Fibroblast of the conjunctiva (primary cell): ENCODE measurements around the gene STRBP.
A peak's percentile ranks its signal among the peaks of the same experiment; 100 is the strongest.
"Not testable (repeated sequence)": the region's sequence is repeated elsewhere in the genome, so short reads cannot be mapped to it uniquely, and the experiment has no call there.

Source experiments
- DNase-seq: peaks from one replicate; pipeline ENCODE4 v3.0.0-alpha.2; 2010; ENCODE audit warnings: low read depth

The STRBP gene

DNA sequence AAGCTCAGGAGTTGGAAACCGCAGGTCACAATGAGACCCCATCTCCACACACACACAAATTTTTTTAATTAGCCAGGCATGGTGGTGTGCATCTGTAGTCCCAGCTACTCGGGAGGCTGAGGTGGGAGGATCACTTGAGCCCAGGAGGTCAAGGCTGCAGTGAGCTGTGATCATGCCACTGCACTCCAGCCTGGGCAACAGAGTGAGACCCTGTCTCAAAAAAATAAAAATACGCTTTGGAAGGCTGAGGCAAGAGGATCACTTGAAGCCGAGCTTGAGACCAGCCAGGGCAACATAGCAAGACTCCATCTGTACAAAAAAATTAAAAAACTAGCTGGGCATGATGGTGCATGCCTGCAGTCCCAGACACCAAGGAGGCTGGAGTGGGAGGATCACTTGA, 19.2 kb downstream of the STRBP start:
- DNase-seq: not testable (repeated sequence)

DNA sequence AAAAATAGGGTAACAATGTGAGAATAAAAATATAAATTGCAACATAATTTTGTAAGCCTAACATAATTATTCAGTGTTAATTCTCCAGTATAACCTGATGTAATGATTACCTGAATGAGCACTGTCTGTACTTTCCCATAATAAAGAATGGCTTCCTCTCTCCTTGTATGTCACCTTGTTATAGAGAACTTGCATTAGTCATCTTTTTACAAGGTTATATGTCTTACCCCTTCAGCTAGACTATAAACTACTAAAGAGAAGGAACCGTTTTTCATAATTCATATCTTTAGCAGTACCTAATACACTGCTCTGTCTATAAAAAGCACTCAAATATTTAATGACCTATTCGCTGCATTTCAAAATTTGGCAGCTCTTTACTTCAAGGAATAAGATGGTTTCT, 19.8 kb downstream of the STRBP start:
- DNase-seq: no peak

DNA sequence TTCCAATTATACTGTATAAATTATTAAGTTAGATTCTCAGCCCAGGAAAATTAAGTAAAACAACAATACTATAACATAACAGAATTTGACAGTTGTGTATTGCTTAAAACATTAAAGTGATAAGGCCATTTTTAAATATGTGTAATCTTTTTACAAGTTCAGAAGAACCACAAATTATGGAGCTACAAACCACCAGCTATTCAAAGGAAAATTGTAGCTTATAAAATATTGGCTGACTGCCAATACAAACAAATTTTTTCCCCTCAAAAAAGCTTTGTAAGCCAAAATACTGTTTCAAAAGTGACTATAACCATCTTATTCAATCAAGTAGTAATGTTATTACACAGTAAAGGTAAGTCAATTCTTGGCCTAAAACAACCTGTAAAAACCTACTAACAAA, 21.9 kb downstream of the STRBP start:
- no peak for DNase-seq

DNA sequence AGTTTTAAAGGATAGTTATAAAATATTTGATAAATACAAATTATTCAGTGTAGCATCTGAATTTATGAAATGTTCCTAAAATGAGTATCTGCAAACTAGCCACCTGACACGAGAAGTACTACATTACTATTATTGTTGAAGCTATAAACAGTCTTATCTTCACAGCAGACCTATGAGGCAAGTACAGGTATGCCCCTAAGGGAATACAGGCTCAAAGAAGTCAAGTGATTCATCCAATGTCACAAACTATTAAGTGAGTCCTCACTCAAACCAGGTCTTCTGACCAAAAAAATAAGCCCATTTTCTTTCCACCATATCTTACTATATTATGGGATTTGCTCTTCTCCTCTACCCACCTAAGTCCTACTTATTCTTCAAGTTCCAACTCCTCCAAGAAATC, 28.7 kb downstream of the STRBP start:
- no peak for DNase-seq

DNA sequence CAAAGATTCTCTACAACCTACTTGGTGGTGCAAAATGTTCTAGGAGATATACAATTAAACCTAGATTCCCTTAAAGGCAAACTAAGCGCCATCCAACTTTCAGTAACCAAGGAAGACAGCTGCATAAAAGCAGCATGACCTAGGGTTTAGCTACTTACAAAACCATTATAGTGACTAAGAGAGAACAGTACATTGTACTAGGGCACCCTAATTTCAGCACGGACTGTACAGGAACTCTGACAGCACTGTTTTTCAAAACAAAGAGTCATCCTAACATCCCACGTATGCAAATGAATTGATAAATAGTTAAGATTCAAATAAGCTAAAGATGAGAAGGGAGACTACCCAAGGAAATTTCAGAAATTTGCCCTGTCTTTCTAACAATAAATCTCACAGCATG, 30.0 kb downstream of the STRBP start:
- DNase-seq: no peak

DNA sequence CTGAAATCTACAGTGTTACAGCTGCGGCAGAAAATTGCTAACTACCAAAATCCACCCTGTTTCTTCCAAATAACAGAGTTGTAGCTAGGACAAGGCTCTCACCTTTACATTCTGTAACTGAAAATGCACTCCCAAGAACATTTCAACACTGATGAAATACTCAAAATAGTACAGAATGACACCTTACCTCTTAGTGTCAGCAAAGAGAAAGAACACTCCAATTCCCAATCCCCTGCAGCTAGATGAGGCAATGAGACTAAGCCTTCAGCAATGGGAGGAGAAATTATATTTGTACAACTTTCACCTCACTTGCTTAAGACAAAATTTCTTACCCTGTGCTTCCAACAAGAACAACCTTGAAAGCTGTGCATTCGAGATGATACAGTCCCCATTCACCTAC, 31.2 kb downstream of the STRBP start:
- DNase-seq: no peak

DNA sequence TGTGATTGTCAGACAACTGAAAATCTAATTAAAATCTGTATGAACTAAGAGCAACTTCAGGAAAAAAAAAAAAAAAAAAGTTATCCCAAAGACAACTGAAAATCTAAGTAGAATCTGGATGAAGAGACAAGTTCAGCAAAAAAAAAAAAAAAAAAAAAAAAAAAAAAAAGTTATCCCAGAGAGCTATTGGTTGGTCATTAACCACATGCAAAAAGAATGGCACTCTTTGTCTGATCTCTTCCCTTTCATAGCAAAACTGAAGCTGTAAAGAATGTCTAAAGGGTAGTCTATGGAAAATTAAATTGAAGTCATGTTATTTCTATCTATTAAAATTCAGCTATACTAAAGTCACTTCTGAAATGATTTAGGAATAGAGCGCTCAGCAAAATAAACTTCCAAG, 32.9 kb downstream of the STRBP start:
- no peak for DNase-seq

DNA sequence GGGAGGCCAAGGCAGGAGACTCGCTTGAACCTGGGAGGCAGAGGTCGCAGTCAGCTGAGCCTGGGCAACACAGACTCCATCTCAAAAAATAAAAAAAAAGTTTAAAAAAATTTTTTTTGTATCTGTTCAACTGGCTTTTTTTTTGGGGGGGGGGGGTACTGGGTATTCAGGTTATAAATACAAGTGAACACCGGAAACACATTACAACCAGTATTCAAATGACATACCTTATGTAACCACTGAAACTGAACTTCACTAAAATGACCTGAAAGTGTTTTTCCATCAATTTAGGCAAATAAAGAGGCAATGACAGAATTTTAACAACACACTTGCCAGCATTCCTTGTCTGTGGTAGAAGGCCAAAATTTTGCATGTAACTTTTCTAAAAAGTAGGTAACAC, 33.5 kb downstream of the STRBP start:
- DNase-seq: no peak

DNA sequence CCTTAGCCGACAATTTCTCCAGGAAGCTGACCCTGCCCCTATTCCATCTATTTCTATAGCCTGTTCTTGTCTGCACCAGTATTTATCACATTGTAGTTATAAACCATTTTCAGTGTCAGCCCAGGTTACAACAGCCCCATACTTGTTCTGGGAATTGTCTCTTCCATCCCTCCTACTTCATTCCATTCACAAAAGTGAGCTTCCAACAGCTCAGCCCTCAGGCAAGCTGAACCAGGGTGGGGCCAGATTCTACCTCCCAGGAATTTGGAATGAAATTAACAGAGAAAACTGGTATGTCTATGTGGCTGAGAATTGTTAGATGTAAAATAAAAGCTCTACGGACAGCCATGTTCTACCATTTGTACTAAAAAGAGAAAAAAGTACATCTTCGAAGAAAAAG, 36.1 kb downstream of the STRBP start:
- no peak for DNase-seq

DNA sequence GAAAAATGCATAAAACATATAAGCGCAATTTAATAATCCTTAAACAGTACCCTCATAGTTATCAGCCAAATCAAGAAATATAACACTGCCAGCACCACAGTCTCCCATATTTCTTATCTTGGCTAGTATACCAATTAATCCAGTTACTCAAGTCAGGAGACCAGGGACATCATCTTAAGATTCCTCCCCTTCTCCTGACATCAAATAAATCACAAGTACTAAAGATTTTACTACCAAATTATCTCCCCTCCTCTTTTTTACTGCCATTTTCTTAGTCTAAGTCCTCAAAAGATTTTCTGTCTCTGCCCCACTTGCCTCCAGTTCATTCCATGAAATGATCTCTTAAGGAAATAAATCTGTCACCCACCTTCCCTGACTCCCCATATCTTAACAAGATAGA, 37.0 kb downstream of the STRBP start:
- no peak for DNase-seq

DNA sequence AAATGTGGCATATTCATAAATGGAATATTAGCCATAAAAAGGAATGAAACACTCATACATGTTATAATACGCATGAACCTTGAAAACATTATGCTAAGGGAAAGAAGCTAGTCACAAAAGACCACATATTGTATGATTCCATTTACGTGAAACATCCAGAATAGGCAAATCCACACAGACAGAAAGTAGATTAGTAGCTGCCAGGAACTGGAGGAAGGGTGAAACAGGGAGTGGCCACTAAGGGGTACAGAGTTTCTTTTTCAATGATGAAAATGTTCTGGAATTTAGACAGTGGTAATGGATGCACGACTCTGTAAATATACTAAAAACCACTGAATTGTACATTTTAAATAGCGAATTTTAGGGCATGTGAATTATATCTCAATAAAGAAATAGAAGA, 39.4 kb downstream of the STRBP start:
- no peak for DNase-seq

DNA sequence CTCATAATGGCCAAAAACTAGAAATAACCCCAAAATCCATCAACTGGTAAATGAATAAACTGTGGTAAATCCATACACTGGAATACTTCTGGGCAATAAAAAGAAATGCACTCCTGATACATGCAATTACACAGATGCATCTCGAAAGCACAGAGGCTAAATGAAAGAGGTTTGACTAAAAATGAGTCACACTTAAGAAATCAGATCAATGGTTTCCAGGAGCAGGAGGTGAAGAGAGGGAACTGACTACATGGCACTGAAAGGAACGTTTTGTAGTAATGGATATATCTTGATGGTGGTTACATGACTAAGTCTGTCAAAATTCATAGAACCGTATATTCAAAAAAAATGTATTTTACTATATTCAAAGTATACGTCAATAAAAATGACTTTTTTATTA, 42.4 kb downstream of the STRBP start:
- DNase-seq: no peak

DNA sequence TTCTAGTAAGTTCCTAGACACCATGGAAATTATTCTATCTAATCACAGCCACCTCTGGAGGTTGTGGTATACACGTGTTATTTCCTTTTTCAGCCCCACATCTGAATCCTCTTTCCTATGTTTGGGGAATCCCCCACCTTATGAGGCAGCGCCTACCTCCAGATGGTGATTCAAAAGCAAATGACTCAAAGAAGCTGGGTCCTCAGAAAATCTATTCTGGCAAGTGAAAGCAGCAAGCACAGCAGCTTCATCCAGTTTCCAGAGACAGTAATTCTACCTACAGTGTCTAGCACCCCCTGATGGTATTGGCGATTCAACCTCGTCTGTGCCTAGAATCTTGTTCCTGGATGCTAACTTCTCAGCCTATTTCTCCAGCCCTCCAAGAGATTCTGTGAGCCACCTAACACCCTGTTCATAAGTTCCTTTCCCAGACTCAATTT, 43.0 kb downstream of the STRBP start:
- DNase-seq: peak; percentile 72

DNA sequence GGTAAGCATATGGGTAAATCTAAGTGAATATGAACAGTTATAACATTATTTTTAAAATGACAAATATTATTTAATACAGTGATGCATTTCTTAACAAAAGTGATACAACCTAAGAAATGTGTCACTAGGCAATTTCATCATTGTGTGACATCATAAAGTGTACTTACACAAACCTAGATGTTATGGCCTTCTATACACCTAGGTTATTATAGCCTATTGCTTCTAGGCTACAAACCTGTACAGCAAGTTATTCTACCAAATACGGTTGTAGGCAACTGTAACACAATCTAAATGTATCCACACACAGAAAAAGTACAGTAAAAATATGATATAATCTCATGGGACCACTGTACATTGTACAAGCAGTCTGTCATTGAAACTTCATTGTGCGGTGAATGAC, 48.3 kb downstream of the STRBP start:
- no peak for DNase-seq

DNA sequence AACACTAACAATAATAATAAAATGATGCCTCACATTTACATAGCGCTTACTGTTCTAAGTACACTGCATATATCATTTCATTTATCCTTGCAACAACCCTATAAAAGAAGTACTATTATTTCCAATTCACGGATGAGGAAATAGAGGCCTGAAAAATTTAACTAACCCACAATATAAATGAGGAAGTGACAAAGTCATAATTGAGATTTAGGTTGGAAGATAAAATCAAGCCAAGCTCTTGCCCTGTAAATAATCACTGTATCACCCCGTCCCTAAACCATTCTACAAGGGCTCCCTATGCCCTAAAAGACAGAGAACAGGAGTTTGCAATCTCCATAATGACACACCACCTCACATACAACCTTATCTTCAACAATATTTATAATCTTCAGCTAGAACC, 49.6 kb downstream of the STRBP start:
- DNase-seq: no peak

DNA sequence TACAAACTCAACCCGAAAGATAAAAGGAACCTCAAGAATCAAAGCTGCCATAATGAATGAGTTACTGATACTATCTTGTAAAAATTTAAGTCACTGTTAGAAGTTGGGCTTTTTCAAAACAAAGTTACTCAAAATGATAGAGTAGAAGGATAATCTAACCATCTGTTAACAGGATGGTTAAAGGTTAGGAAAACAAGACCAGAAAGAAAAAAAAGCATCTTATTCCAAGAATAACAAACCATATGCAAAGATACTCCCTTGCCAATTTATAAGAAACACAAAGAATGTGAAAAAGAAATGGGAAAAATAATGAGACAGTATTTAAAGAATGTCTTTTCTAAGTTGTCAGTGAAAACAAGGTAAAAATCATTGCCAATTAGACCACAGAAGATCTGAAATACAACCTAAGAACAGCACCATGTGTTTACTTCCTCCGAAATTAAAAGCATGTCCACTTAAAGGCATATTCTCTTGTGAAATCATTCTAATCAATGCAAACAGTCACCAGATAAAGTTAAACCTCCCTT, 51.2 kb downstream of the STRBP start:
- peak; percentile 26 for DNase-seq

DNA sequence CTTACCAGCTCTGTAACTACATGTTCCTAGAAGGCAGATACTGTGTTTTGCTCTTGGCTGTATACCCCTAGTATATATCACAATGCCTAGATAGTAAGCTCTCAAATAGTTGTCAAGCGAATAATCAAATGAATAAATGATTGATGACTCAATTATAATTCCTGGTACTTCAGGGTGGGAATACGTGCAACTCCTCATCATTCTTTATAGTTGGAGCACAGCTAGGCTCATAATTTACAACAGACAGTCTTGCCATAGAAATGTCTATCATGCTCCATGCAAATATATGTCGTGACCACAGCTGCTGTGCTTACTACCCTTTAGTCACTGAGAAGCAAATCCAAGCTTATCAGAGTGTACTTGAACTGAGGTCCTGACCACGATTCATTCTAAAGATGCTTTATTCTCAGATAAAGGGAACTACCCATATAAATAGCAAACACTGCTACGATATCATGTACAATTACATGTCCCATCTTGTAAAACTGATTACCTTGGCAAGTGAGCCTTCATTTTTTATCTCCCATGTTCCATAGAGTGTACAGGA, 52.1 kb downstream of the STRBP start:
- DNase-seq: no peak

DNA sequence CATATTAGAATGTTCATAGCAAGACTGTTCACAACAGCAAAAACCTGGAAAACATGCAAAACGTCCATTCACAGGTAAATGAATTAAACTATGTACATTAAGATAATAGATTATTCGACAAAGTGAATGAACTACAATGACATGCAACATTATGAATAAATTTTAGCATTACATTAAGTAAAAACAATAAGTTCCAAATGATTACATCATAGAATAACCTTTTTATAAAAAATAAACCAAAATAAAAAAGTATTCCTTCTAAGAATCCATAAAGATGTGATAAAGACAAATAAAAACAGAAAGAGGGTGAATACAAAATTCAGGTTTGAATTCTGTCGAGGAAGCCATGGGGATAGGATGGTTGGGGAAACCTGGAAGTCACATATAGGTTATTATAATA, 57.3 kb downstream of the STRBP start:
- no peak for DNase-seq

DNA sequence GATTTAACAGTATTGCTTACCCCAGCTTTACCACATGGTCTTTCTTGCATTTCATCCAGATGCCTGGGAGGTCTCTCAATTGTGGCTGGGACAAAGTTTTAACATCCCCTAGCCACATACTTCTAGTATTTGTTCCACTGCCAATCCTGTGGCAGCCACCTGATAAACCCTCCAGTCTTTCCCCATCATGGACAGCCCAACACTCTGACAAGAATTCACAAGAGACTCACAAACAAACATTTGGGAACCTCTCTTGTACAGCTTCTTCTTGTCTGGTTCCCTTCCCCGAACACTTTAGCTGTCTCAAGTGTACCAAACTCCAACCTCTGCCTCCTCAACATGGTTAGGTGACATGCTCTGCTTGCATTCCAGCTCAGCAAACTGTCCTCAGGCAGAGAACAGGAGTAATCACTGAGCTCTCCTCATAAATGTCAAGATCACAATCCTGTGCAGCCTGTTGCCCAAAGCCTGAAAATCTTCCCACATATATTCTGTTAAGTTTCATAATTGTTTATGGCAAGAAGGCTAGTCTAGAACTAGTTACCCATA, 59.7 kb downstream of the STRBP start:
- DNase-seq: no peak

DNA sequence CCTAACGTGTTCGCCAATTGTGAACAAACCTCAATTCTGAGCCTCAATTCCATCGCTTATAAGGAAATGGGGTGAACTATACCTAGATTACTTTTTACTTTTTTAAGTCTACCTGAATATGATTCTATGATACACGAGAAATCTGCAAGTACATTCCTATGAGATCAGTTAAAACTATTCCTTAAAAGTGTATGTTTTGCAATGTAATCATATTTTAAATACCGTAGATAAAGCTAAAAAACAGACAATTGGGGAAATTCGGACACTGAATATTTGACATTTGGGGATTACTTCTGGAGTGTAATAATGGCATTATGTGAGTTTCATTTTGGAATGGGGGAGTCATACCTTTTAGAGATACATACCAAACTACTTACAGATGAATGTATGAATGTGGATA, 62.3 kb downstream of the STRBP start:
- DNase-seq: no peak

DNA sequence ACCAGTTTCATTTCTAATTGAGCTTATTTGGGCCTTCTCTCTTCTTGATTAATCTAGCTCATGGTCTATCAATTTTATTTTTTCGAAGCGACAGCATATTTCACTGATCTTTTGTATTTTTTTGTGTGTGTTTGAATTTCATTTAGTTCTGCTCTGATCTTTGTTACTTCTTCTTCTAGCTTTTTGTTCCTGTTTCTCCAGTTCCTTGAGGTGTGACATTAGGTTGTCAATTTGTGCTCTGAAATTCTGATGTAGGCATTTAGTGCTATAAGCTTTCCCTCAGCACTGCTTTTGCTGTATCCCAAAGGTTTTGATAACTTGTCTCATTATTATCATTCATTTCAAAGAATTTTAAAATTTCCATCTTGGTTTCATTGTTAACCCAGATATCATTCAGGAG, 67.3 kb downstream of the STRBP start:
- DNase-seq: no peak

DNA sequence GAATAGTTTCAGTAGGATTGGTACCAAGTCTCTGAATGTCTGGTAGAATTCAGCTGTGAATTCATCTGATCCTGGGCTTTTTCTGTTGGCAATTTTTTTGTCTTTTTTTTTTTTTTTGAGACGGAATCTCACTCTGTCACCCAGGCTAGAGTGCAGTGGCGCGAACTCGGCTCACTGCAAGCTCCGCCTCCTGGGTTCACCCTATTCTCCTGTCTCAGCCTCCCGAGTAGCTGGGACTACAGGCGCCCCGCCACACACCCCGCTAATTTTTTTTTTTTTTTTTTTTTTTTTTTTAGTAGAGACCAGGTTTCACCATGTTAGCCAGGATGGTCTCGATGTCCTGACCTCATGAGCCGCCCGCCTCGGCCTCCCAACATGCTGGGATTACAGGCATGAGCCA, 67.9 kb downstream of the STRBP start:
- DNase-seq: not testable (repeated sequence)

DNA sequence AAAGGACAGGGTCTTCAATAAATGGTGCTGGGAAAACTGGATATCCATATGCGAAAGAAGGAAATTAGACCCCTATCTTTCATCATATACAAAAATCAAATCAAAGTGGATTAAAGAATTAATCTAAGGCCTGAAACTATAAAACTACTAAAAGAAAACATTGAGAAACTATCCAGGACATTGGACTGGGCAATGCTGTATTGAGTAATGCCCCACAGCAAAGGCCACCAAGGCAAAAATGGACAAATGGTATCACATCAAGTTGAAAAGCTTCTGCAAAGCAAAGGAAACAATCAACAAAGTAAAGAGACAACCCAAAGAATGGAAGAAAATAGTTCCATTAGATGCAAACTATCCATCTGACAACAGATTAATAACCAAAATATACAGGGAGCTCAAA, 72.3 kb downstream of the STRBP start:
- no peak for DNase-seq

DNA sequence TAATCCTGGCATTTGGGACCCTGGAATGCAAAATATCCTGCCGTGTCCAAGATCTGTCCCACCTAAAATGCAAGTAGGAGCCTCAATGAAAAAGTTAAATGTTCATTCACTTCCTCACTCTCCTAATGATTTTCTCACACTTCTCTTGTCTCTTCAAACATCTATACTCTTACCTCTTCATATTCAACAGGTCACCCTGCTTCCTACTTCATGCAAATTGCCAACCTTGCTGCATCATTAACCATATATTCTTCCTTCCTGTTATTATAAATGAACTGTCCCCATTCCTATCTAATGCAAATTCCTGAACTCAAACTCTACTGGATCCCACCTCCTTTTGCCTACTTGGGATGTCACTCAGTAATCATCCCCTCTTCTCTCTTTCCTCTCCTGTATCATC, 74.4 kb downstream of the STRBP start:
- no peak for DNase-seq

DNA sequence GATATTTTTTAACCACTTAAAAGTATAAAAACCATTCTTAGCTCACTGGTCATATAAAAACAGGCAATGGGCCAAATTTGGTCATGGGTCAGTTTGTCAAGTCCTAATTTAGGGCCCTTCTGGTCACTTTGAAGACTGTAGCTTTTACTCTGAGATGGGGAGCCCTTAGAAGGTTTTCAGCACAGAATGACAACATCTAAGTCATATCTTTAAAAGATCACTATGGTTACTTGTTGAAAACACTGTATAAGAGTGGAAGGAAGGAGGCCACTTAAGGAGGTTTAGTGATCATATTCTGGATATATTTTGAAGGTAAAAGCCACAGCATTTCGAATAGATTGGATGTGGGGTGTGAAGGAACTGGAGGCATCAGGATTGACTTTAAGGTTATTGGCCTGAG, 76.7 kb downstream of the STRBP start:
- DNase-seq: no peak
